Keratinocyte (primary cell): ENCODE measurements around the gene RPL29.

Source experiments
- CTCF ChIP-seq, 3 experiments: IDR thresholded peaks in 1 of 3; conservative IDR thresholded peaks in 1 of 3; optimal IDR thresholded peaks in 1 of 3; 2 replicates in 2 of 3; 3 replicates in 1 of 3; pipeline versions ENCODE3 to v1.5.1; 2011; ENCODE audit warnings: low read length in 3 of 3, mild to moderate bottlenecking in 3 of 3, moderate library complexity in 2 of 3, control low read depth in 1 of 3, inconsistent platforms in 1 of 3; ENCODE audit not compliant: insufficient read depth in 2 of 3; ENCODE audit errors: extremely low read depth in 1 of 3
- EZH2 ChIP-seq: IDR thresholded peaks from one replicate; pipeline ENCODE4 v1.6.1; 2012; ENCODE audit warnings: inconsistent platforms, mild to moderate bottlenecking, low read length, moderate library complexity

- TF ChIP-seq CTCF (optimal IDR thresholded peaks at IDR 0.05 in 1 of 3, IDR thresholded peaks at IDR 0.05 in 1 of 3, conservative IDR thresholded peaks at IDR 0.05 in 1 of 3; ENCODE audit: extremely low read depth in 1 of 3, insufficient read depth in 2 of 3, low read length in 3 of 3) (no peak), EZH2 (no peak)
Measured at GRCh38 chr3:51968170-51968775, 27.4 kb downstream of the RPL29 start.
